ENCODE results near the gene EMX1. TPM values are rescaled to one million over a fixed set of nuclear protein-coding genes. Genes with fewer than 3 reads are reported as not detected.

EMX1 gene
- total RNA-seq = not detected in 2 replicates

DNA sequence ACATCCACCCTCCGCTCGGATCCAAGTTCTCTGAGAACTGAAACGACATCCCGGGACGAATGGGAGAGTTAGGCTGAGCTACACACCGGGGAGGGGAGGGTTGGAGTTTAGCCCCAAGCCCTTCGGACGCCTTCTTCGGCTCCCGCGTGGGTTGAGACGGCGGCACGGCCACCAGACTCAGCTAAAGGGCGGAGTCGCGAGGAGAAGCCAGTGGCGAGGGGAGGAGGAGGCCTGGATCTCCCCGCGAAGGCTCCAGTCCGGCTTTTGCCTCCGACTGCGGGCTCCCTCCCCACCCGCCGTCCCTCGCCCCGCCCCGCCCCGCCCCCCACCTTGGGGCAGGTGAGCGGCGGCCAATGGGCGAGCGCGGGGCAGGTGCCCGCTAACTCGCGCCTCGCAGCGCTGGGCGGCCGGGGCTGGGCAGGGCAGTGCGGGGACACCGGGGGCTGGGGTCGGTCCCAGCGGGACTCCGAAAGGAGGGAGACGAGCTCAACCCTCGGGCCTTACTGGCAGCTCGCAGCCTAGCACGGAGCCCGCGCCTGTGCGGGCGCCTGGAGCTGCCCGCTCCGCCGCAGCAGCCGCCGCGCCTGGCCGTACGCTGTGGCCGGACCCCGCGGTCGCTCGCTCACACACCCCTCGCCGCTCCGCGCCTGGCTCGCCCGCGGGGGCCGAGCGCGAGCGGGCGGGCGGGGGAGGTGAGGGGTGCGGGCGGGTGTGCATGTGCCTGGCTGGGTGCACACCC, at the start of gene EMX1:
TSS of gene EMX1 (plus strand) at position 382 of the 739 bp plus-strand sequence. CDS start at position 716, 334 bp downstream.

GRCh38 chr2:72887032-72887739, 30.1 kb upstream of the EMX1 start, which contains the start of gene SPR:
SPR (plus strand) TSS chr2:72887408; CDS start chr2:72887433, 25 bp downstream.

Other genes starting within 250 kb of the EMX1 start
- gene EXOC6B, start 91.5 kb upstream of the EMX1 start, total RNA-seq = 13.7 and 19.1 TPM in 2 replicates
- 15.6 and 16.2 TPM in 2 replicates for gene SPR, start 30.1 kb upstream of the EMX1 start, total RNA-seq
- 8.4 and 8.8 TPM in 2 replicates for gene SFXN5, start 154.2 kb downstream of the EMX1 start, total RNA-seq
- gene RAB11FIP5, start 195.4 kb downstream of the EMX1 start, total RNA-seq = 27.6 and 29.8 TPM in 2 replicates